ENCODE data around the gene SLC10A6. TPM values are rescaled to one million over a fixed set of nuclear protein-coding genes. Genes with fewer than 3 reads are reported as not detected.

SLC10A6 gene
- total and polyA plus RNA-seq, 10 of the 15 experiments (the other 5 are each of a cell fraction or from before 2014, with no cell fraction given), result 0.05 TPM; not detected in 9

GRCh38 chr4:86855572-86855971 is 6.4 kb upstream of the SLC10A6 start:
- Histone ChIP-seq H3K4me1 (ENCODE audit: control insufficient read depth, insufficient read depth, low read length) (no peaks in the 10 kb centered on the region), H3K9me3 (replicated peaks; ENCODE audit: control insufficient read depth, insufficient read depth, low read length) (no peaks in the 10 kb centered on the region), H3K36me3 (ENCODE audit: control insufficient read depth in 2 of 2, insufficient read depth in 2 of 2, low read length in 1 of 2) (no peaks in the 10 kb centered on the region), H3K9ac (ENCODE audit: control insufficient read depth, insufficient read depth, low read length) (no peak overlapping the region), H3K4me2 (ENCODE audit: control insufficient read depth, insufficient read depth) (no peak overlapping the region), H2AFZ (ENCODE audit: control insufficient read depth, low read depth, low read length) (no peak overlapping the region), H4K20me1 (ENCODE audit: control insufficient read depth, insufficient read depth) (no peaks in the 10 kb centered on the region), H3K4me3 (no peak overlapping the region), H3K79me2 (ENCODE audit: control insufficient read depth, insufficient read depth, low read length) (no peaks in the 10 kb centered on the region), H3K27ac (ENCODE audit: control insufficient read depth, insufficient read depth) (no peak overlapping the region), H3K27me3 (replicated peaks in 1 of 2; ENCODE audit: control insufficient read depth in 2 of 2, insufficient read depth in 2 of 2, low read length in 1 of 2) (no peaks in the 10 kb centered on the region)
- in situ Hi-C loops (cut with MboI), result no loop called here
- WGBS (ENCODE audit: insufficient coverage, insufficient replicate concordance, low lambda C conversion rate, missing lambda C conversion rate), result 41% methylated on average over 2 of the region's 2 CpGs
- ATAC-seq (no peak), FAIRE-seq (no peak), DNase-seq (ENCODE audit: low read depth, low spot score) (no peak)
- ChIA-PET SMC1A (ENCODE audit: uncharacterized antibody, unreplicated experiment) (interaction anchor here (0.5 kb wide), 1 partner anchor 589 kb away, joined by 4 read pairs; no protein-coding TSS in a partner anchor), CTCF (interaction anchor here (1.4 kb wide), 1 partner anchor 15 kb away, joined by 3 read pairs; no protein-coding TSS in a partner anchor), RAD21 (ENCODE audit: unreplicated experiment) (no interaction called here), POLR2A (no interaction called here)
- intact Hi-C loops (cut with micrococcal nuclease; ENCODE audit: unreplicated experiment), result no loop called here
- TF ChIP-seq ATF7 (IDR thresholded peaks at IDR 0.05; ENCODE audit: low read depth) (no peak), MEF2A (IDR thresholded peaks at IDR 0.05; ENCODE audit: insufficient read depth, low read depth, low read length) (no peak), MXI1 (IDR thresholded peaks at IDR 0.05; ENCODE audit: low read depth, low read length) (no peak)
- no TSS peak for BruUV-seq (replicated peaks)

- FAIRE-seq (no peak), DNase-seq (ENCODE audit: low read depth, low spot score) (no peak), ATAC-seq (no peak)
- ChIA-PET CTCF (no interaction called here), SMC1A (ENCODE audit: uncharacterized antibody, unreplicated experiment) (no interaction called here), POLR2A (no interaction called here), RAD21 (ENCODE audit: unreplicated experiment) (no interaction called here)
- no peak overlapping the region for H3K9ac ChIP-seq (ENCODE audit: control insufficient read depth, insufficient read depth, low read length)
- H3K27me3 ChIP-seq (replicated peaks in 1 of 2; ENCODE audit: control insufficient read depth in 2 of 2, insufficient read depth in 2 of 2, low read length in 1 of 2), result no peaks in the 10 kb centered on the region
- no peak overlapping the region for H3K4me3 ChIP-seq
- intact Hi-C loops (cut with micrococcal nuclease; ENCODE audit: unreplicated experiment) (no loop called here), in situ Hi-C loops (cut with MboI) (no loop called here)
- 23% methylated on average over 5 of the region's 5 CpGs for WGBS (ENCODE audit: insufficient coverage, insufficient replicate concordance, low lambda C conversion rate, missing lambda C conversion rate)
- no peak overlapping the region for H3K4me2 ChIP-seq (ENCODE audit: control insufficient read depth, insufficient read depth)
- H3K36me3 ChIP-seq (ENCODE audit: control insufficient read depth in 2 of 2, insufficient read depth in 2 of 2, low read length in 1 of 2), result no peaks in the 10 kb centered on the region
- no peaks in the 10 kb centered on the region for H3K9me3 ChIP-seq (replicated peaks; ENCODE audit: control insufficient read depth, insufficient read depth, low read length)
- H4K20me1 ChIP-seq (ENCODE audit: control insufficient read depth, insufficient read depth), result no peaks in the 10 kb centered on the region
- no peak overlapping the region for H2AFZ ChIP-seq (ENCODE audit: control insufficient read depth, low read depth, low read length)
- no TSS peak for BruUV-seq (replicated peaks)
- no peaks in the 10 kb centered on the region for H3K4me1 ChIP-seq (ENCODE audit: control insufficient read depth, insufficient read depth, low read length)
- no peaks in the 10 kb centered on the region for H3K79me2 ChIP-seq (ENCODE audit: control insufficient read depth, insufficient read depth, low read length)
- H3K27ac ChIP-seq (ENCODE audit: control insufficient read depth, insufficient read depth), result no peak overlapping the region
- TF ChIP-seq NFXL1 (IDR thresholded peaks at IDR 0.05; ENCODE audit: borderline replicate concordance) (no peak), STAT3 (IDR thresholded peaks at IDR 0.05; ENCODE audit: low read depth, low read length) (no peak), RELA (IDR thresholded peaks at IDR 0.05; ENCODE audit: borderline replicate concordance, partially characterized antibody) (no peak), ZBTB11 (CRISPR knock-in tag; IDR thresholded peaks at IDR 0.05) (no peak), E4F1 (IDR thresholded peaks at IDR 0.05; ENCODE audit: borderline replicate concordance, partially characterized antibody) (no peak), ZBED1 (IDR thresholded peaks at IDR 0.05; ENCODE audit: borderline replicate concordance) (no peak), TARDBP (IDR thresholded peaks at IDR 0.05; ENCODE audit: borderline replicate concordance) (no peak), PAX5 (IDR thresholded peaks at IDR 0.05; ENCODE audit: borderline replicate concordance, low read depth, low read length) (no peak), FOS (IDR thresholded peaks at IDR 0.05; ENCODE audit: borderline replicate concordance, extremely low read depth, insufficient read length) (no peak), NBN (IDR thresholded peaks at IDR 0.05) (no peak)
Observed at GRCh38 chr4:86853209-86853608, 4.0 kb upstream of the SLC10A6 start.
